ENCODE data around the gene KLHL29. TPM values are rescaled to one million over a fixed set of nuclear protein-coding genes. Genes with fewer than 3 reads are reported as not detected.

Gene KLHL29
- total and polyA plus RNA-seq, 10 of the 15 experiments (the other 5 are each of a cell fraction or from before 2014, with no cell fraction given): 1.4 to 19.5 (median 6.1) TPM

GRCh38 chr2:23653326-23653725, 268.3 kb downstream of the KLHL29 start:
- Histone ChIP-seq H3K27ac (ENCODE audit: control insufficient read depth, insufficient read depth) (no peak overlapping the region), H3K36me3 (ENCODE audit: control insufficient read depth in 2 of 2, insufficient read depth in 2 of 2, low read length in 1 of 2) (peaks cover 0 to 1% of the 10 kb centered on the region in 2 experiments; a peak in 2 of 4 replicates), H3K4me2 (ENCODE audit: control insufficient read depth, insufficient read depth) (no peak overlapping the region), H3K79me2 (ENCODE audit: control insufficient read depth, insufficient read depth, low read length) (no peaks in the 10 kb centered on the region), H4K20me1 (ENCODE audit: control insufficient read depth, insufficient read depth) (no peaks in the 10 kb centered on the region), H3K27me3 (replicated peaks in 1 of 2; ENCODE audit: control insufficient read depth in 2 of 2, insufficient read depth in 2 of 2, low read length in 1 of 2) (no peaks in the 10 kb centered on the region), H3K9ac (ENCODE audit: control insufficient read depth, insufficient read depth, low read length) (no peak overlapping the region), H3K9me3 (replicated peaks; ENCODE audit: control insufficient read depth, insufficient read depth, low read length) (no peaks in the 10 kb centered on the region), H3K4me1 (ENCODE audit: control insufficient read depth, insufficient read depth, low read length) (peaks cover 4% of the 10 kb centered on the region; the same call in 1 of the 2 replicates), H3K4me3 (no peak overlapping the region), H2AFZ (ENCODE audit: control insufficient read depth, low read depth, low read length) (no peak overlapping the region)
- in situ Hi-C loops (cut with MboI): no loop called here
- WGBS (ENCODE audit: insufficient coverage, insufficient replicate concordance, low lambda C conversion rate, missing lambda C conversion rate): 73% methylated on average over 7 of the region's 7 CpGs
- BruUV-seq (replicated peaks): no TSS peak
- intact Hi-C loops (cut with micrococcal nuclease; ENCODE audit: unreplicated experiment): no loop called here
- no peak for DNase-seq (ENCODE audit: low read depth, low spot score)
- CTCF ChIA-PET: no interaction called here
- SMC1A ChIA-PET (ENCODE audit: uncharacterized antibody, unreplicated experiment): no interaction called here
- POLR2A ChIA-PET: no interaction called here
- FAIRE-seq: no peak
- RAD21 ChIA-PET (ENCODE audit: unreplicated experiment): no interaction called here
- no peak for ATAC-seq
- TF ChIP-seq RFX5 (IDR thresholded peaks at IDR 0.05; ENCODE audit: low read depth, low read length) (no peak), GATAD2B (conservative IDR thresholded peaks at IDR 0.05; ENCODE audit: low read depth) (no peak), REST (IDR thresholded peaks at IDR 0.05; ENCODE audit: low read depth, low read length) (no peak), MYC (IDR thresholded peaks at IDR 0.05; ENCODE audit: insufficient read depth, insufficient read length, insufficient replicate concordance, low read length, severe bottlenecking) (no peak), USF2 (IDR thresholded peaks at IDR 0.05; ENCODE audit: borderline replicate concordance, low read depth, low read length) (no peak), EGR1 (IDR thresholded peaks at IDR 0.05; ENCODE audit: borderline replicate concordance in 1 of 2, low read depth in 2 of 2, low read length in 2 of 2) (no peak), ZBTB40 (IDR thresholded peaks at IDR 0.05; ENCODE audit: borderline replicate concordance) (no peak), LARP7 (IDR thresholded peaks at IDR 0.05) (no peak), NR2F1 (conservative IDR thresholded peaks at IDR 0.05) (no peak), KLF5 (IDR thresholded peaks at IDR 0.05; ENCODE audit: partially characterized antibody) (no peak), SIN3A (IDR thresholded peaks at IDR 0.05; ENCODE audit: low read depth, low read length) (no peak), CBX5 (IDR thresholded peaks at IDR 0.05; ENCODE audit: low read depth) (no peak), HSF1 (IDR thresholded peaks at IDR 0.05; ENCODE audit: low read depth, low read length) (no peak)
